IPS-18a (cell line): Measurements from ENCODE around the gene CECR2.

Source experiments
- H3K27ac ChIP-seq: one replicate; pipeline ENCODE4 v1.5.1; 2013; ENCODE audit warnings: low read length
- H3K27me3 ChIP-seq: one replicate; pipeline ENCODE4 v1.6.1; 2013; ENCODE audit warnings: mild to moderate bottlenecking, low read length; ENCODE audit not compliant: control insufficient read depth, insufficient read depth
- H3K36me3 ChIP-seq: one replicate; pipeline ENCODE4 v1.6.1; 2013; ENCODE audit warnings: low read depth, low read length; ENCODE audit not compliant: control insufficient read depth
- H3K4me1 ChIP-seq: one replicate; pipeline ENCODE4 v1.6.1; 2013; ENCODE audit warnings: low read depth, low read length; ENCODE audit not compliant: control insufficient read depth
- H3K4me3 ChIP-seq: one replicate; pipeline ENCODE4 v1.5.1; 2013; ENCODE audit warnings: low read length
- H3K9ac ChIP-seq: one replicate; pipeline ENCODE4 v1.6.1; 2013; ENCODE audit warnings: mild to moderate bottlenecking, low read length, moderate library complexity
- H3K9me3 ChIP-seq: one replicate; pipeline ENCODE4 v1.6.1; 2013; ENCODE audit warnings: low read depth, low read length; ENCODE audit not compliant: control insufficient read depth

Gene CECR2

DNA sequence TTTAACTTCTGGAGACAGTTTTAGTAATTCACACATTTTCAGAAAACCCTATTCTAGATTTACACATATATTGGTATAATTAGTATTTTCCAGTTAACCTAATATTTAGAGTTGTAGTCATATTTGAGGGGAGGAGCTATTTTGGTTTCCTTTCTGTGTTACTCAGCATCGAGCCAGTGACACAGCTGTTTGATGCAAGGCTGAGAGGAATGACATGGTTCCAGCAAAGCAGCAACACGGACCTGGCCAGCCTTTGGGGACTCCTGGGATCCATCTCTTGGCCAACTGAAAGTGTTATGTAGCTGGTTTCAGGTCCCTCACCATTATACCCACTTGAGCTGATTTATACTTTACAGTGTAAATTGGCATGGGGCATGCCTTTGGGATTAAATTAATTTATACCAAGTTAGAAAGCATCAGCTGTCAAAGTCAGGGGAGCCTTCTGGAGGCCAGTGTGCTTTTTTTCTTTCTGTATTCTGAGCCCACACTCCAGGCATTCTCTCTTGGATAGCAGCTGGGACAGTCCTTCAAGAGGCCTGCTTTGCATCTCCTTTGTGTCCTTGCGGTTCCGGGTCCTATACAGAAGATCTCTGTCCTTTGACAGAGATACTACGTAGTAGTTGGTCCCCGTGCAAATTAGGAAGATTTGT, 102.8 kb downstream of the CECR2 start:
- Histone ChIP-seq H3K4me3 (peak overlapping the region; percentile 0), H3K9ac (no peak overlapping the region), H3K9me3 (no peaks in the 10 kb centered on the region), H3K27ac (no peak overlapping the region), H3K27me3 (no peaks in the 10 kb centered on the region), H3K36me3 (peaks cover 2% of the 10 kb centered on the region), H3K4me1 (peaks cover 48% of the 10 kb centered on the region)

DNA sequence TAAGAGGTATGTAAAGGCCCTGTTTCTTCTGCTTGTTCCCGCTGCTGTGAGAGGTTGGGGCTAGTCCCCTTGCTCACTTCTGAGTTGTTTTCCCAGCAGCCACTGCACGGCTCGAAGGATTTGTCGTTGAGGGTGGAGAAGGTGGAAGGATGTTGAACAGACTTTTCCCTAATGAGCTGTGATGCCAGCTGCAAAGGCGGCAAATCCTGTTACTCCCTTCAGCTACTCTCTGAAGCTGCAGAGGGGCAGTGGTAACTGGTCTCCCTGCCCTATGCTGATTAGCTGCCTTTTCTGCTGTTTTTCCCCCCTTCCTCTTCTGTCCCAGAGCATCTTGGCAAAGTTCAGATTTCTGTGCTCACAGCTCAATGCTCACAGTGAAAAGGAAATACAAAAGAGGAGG, 103.7 kb downstream of the CECR2 start:
- Histone ChIP-seq H3K9ac (peak overlapping the region; percentile 7), H3K36me3 (peaks cover 9% of the 10 kb centered on the region), H3K4me3 (peak overlapping the region; percentile 0), H3K4me1 (peaks cover 46% of the 10 kb centered on the region), H3K27me3 (no peaks in the 10 kb centered on the region), H3K27ac (no peak overlapping the region), H3K9me3 (no peaks in the 10 kb centered on the region)

DNA sequence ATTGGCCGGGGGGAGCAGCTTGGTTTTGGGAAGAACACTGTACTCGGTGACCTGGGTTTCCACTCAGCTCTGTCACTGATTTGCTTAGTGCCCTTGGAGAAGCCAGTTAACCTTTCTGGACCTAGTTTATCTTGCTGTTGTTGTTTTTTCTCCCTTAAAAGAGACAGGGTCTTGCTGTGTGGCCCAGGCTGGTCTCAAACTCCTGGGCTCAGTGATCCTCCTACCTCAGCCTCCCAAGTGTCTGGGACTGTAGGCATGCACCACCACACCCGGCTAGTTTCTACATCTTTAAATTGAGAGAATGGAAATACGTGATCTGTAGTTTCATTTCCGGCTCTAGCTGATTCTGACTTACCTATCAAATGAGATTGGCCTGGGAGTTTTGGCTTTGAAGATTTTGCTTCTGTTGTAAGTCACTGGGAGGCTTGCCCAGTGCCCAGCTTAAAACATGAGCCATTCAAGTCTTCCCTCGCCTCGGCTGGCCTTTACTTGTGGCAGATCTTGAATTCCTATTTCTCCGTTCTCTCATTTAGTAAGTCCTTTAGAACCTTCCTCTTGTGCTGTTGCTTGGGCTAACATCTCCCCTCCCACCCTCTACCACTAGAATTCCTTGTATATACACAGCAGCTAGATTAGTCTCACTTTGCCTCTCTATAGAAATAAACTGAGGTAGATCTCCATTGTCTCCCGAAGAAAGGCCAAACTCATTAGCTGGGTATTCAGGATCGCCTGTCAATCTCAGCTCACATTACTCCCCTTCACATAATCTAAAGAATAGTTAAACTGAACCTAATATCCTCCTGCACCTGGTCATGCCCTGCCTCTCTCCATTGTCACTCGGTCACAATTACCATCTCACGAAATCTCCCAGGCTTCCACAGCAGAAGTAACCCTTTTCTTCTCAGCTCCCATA, 106.3 kb downstream of the CECR2 start:
- no peak overlapping the region for H3K4me3 ChIP-seq
- peaks cover 19% of the 10 kb centered on the region for H3K36me3 ChIP-seq
- peaks cover 43% of the 10 kb centered on the region for H3K4me1 ChIP-seq
- H3K27ac ChIP-seq: no peak overlapping the region
- H3K9ac ChIP-seq: no peak overlapping the region
- no peaks in the 10 kb centered on the region for H3K27me3 ChIP-seq
- H3K9me3 ChIP-seq: no peaks in the 10 kb centered on the region

DNA sequence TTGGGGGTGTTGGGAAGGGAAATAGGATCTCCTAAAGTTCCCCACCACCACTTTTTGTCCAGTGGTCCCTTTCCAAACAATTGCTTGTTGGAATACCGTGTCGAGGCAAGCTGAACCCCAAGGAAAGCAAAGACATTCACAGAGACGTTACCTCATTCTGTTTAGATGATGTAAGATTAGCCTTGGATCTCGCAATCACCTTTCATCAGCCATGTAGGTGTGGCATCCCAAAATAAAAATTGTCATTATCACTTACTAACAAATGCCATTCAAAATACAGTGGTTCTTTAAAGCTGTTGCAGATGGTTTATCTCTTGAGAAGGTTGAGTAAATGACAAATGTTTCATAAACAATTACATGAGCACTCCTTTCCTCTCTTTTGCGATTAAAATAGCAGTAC, 107.6 kb downstream of the CECR2 start:
- peaks cover 22% of the 10 kb centered on the region for H3K36me3 ChIP-seq
- H3K4me3 ChIP-seq: no peak overlapping the region
- H3K27ac ChIP-seq: peak overlapping the region; percentile 25
- H3K27me3 ChIP-seq: no peaks in the 10 kb centered on the region
- H3K4me1 ChIP-seq: peaks cover 40% of the 10 kb centered on the region
- H3K9me3 ChIP-seq: no peaks in the 10 kb centered on the region
- H3K9ac ChIP-seq: peak overlapping the region; percentile 21

DNA sequence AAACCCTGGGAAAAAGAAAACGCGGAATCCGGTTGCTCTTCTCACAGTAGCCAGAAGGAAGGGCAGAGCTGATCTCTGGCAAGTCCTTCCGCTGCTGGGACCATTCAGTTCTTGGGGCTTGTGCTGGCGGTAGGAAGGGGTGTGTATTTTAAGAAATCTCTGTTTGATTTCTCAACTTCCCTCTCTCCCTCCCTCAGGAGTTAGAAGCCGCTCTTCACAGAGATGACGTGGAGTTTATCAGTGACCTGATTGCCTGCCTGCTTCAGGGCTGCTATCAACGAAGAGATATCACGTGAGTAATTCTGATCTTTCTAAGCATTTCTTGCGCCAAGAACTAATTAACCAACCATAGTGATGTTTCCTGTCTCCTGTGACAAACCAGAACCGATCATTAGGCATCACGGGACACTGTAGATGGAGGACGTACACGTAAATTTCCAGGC, 108.2 kb downstream of the CECR2 start:
- peaks cover 22% of the 10 kb centered on the region for H3K36me3 ChIP-seq
- H3K4me3 ChIP-seq: no peak overlapping the region
- peaks cover 35% of the 10 kb centered on the region for H3K4me1 ChIP-seq
- peak overlapping the region; percentile 25 for H3K27ac ChIP-seq
- H3K9me3 ChIP-seq: no peaks in the 10 kb centered on the region
- H3K9ac ChIP-seq: no peak overlapping the region
- no peaks in the 10 kb centered on the region for H3K27me3 ChIP-seq

DNA sequence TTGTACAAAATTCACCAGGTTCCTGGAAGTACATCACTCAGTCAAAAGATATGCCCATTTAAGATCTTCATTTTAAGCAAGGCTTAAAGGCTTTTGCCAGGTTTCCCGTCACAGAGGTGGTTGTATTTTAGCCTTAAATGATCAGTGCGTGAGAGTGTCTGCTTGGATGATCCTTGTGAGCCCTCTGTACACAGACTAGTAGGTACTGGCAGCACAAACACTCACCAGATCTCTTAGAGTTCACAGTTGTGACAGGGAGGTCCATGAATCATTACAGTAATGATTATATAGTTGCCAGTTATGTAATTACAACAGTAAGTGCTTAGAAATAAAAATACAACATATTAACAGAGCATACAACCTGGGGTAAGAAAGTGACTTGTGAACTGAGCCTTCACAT, 109.9 kb downstream of the CECR2 start:
- H3K36me3 ChIP-seq: peaks cover 27% of the 10 kb centered on the region
- H3K27me3 ChIP-seq: no peaks in the 10 kb centered on the region
- peaks cover 21% of the 10 kb centered on the region for H3K4me1 ChIP-seq
- H3K9me3 ChIP-seq: no peaks in the 10 kb centered on the region
- H3K9ac ChIP-seq: no peak overlapping the region
- H3K4me3 ChIP-seq: no peak overlapping the region
- H3K27ac ChIP-seq: no peak overlapping the region

DNA sequence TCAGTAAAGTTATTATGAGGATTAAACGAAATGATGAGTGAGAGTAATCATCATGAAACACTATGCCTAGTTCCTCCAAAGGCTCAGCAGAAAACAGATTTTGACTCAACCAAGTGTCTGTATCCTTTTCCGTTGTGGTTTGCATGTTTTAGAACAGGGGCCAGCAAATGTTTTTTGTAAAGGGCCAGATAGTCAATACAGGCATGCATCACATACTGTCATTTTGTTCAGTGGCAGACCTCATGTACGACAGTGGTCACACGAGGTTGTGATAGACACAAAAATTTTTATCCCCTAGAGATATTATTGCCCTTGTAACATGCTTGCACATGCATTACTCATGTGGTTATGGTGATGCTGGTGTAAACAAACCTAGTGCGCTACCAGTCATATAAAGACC, 112.2 kb downstream of the CECR2 start:
- Histone ChIP-seq H3K9ac (no peak overlapping the region), H3K36me3 (peaks cover 36% of the 10 kb centered on the region), H3K4me3 (no peak overlapping the region), H3K27ac (no peak overlapping the region), H3K9me3 (no peaks in the 10 kb centered on the region), H3K27me3 (no peaks in the 10 kb centered on the region), H3K4me1 (peaks cover 9% of the 10 kb centered on the region)

DNA sequence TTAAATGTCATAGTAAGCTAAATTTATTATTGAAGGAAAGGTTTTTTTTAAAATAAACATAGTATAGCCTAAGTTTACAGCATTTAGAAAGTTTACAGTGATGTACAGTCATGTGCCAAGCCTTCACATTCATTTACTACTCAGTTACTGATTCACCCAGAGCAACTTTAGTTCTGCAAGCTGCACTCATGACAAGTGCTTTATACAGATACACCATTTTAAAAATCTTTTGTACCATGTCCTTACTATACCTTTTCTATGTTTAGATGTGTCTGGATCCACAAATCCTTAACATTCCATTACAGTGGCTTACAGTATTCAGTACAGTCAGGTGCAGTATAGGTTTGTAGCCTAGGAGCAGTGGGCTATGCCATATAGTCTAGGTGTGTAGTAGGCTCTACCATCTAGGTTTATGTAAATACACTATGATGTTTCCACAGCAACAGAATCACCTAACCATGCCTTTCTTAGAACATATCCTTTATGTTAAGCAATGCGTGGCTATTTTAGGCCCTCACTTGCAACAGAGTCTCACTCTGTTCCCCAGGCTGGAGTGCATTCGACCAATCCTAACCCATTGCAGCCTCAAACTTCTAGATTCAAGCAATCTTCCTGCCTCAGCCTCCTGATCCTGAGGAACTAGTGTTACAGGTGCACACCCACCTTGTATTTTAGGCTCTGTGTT, 114.6 kb downstream of the CECR2 start:
- no peak overlapping the region for H3K4me3 ChIP-seq
- no peak overlapping the region for H3K9ac ChIP-seq
- peaks cover 30% of the 10 kb centered on the region for H3K36me3 ChIP-seq
- H3K27me3 ChIP-seq: no peaks in the 10 kb centered on the region
- H3K9me3 ChIP-seq: no peaks in the 10 kb centered on the region
- no peaks in the 10 kb centered on the region for H3K4me1 ChIP-seq
- no peak overlapping the region for H3K27ac ChIP-seq

DNA sequence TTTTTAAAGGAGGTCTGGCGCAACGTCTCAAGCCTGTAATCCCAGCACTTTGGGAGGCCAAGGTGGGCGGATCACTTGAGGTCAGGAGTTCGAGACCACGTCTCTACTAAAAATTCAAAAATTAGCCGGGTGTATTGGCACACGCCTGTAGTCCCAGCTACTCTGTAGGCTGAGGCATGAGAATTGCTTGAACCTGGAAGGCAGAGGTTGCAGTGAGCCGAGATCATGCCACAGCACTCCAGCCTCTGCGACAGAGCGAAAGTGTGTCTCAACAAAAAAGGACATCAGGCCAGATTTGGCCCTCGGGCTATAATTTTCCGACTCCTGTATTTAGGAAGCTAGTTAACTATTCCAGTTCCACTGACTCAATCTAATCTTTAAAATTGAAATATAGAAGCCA, 115.3 kb downstream of the CECR2 start:
- Histone ChIP-seq H3K27me3 (no peaks in the 10 kb centered on the region), H3K4me1 (no peaks in the 10 kb centered on the region), H3K36me3 (peaks cover 22% of the 10 kb centered on the region), H3K27ac (no peak overlapping the region), H3K9ac (no peak overlapping the region), H3K9me3 (no peaks in the 10 kb centered on the region), H3K4me3 (no peak overlapping the region)

DNA sequence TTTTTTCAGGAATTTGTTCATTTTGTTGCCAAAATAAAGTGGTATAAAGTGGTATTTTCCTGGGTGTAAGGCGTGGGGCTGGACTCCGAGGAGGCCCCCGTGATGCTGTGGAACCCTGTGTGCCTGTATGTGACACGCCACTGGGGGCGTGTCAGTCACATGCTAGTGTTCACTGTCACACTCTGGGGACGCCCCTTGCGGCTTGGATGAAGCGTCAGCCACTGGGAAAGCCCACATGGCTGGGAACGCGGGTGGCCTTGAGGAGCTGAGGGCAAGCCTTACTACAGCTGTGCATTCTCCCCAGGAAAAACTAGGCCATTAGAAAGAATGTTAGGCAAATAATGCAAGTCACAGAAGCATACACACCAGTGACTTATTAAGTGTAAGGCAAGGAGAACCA, 117.1 kb downstream of the CECR2 start:
- Histone ChIP-seq H3K36me3 (peaks cover 21% of the 10 kb centered on the region), H3K4me3 (no peak overlapping the region), H3K9ac (no peak overlapping the region), H3K9me3 (no peaks in the 10 kb centered on the region), H3K27me3 (no peaks in the 10 kb centered on the region), H3K4me1 (no peaks in the 10 kb centered on the region), H3K27ac (no peak overlapping the region)

DNA sequence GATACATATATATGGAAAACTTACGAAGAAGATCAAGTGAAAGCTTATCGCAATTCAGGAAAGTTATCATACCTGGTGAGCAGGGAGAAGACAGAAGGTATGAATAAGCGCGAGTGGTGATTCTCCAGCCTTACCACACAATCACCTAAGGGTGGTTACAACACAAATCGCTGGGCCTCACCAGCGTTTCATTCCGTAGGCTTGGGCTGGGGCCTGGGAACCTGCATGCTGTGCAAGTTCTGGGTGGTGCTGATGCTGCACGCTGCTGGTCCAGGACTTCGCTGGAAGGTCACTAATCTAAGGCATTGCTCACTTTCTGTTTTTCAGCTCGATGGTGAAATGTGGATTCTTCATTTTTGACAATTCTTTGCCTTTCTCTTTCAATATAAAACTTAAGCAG, 117.5 kb downstream of the CECR2 start:
- H3K9me3 ChIP-seq: no peaks in the 10 kb centered on the region
- no peak overlapping the region for H3K27ac ChIP-seq
- H3K36me3 ChIP-seq: peaks cover 19% of the 10 kb centered on the region
- H3K27me3 ChIP-seq: no peaks in the 10 kb centered on the region
- peaks cover 4% of the 10 kb centered on the region for H3K4me1 ChIP-seq
- H3K9ac ChIP-seq: no peak overlapping the region
- H3K4me3 ChIP-seq: no peak overlapping the region
